ENCODE data around the gene KIF5C. TPM values are rescaled to one million over a fixed set of nuclear protein-coding genes. Genes with fewer than 3 reads are reported as not detected.

Gene KIF5C
- total and polyA plus RNA-seq, 2 donors (not counting 1 experiment from before 2014, with no cell fraction given), result 0.09 to 0.17 TPM

GRCh38 chr2:149039213-149039724, 164.2 kb downstream of the KIF5C start:
- Histone ChIP-seq H3K9me3 (ENCODE audit: control insufficient read depth, insufficient read depth, low read depth, low read length) (no peaks in the 10 kb centered on the region), H3K79me2 (ENCODE audit: control insufficient read depth, insufficient read depth, low read length) (no peaks in the 10 kb centered on the region), H3K4me3 (replicated peaks in 1 of 4; ENCODE audit: control extremely low read depth in 1 of 4, insufficient read depth in 1 of 4, low read depth in 3 of 4, low read length in 4 of 4) (peak overlapping the region in 1 of 4 experiments; percentile 7), H3K4me2 (ENCODE audit: extremely low read depth, insufficient read depth, low read length) (no peak overlapping the region), H3K9ac (ENCODE audit: insufficient read depth, low read length) (no peak overlapping the region), H3K36me3 (ENCODE audit: control insufficient read depth, insufficient read depth, low read length) (no peaks in the 10 kb centered on the region), H3K27me3 (ENCODE audit: control insufficient read depth, insufficient read depth, low read length) (peaks cover 29% of the 10 kb centered on the region), H3K27ac (ENCODE audit: insufficient read depth, low read length) (no peak overlapping the region), H2AFZ (ENCODE audit: low read length) (no peak overlapping the region), H4K20me1 (ENCODE audit: control insufficient read depth, extremely low read depth, insufficient read depth, low read length) (no peaks in the 10 kb centered on the region), H3K4me1 (ENCODE audit: control insufficient read depth, extremely low read depth, insufficient read depth, low read length) (no peaks in the 10 kb centered on the region)
- no peak for DNase-seq (ENCODE audit: low read depth in 2 of 2)
- TF ChIP-seq EZH2 (IDR thresholded peaks at IDR 0.05; ENCODE audit: low read length, missing control alignments) (no peak), CTCF (conservative IDR thresholded peaks at IDR 0.05 in 1 of 2, IDR thresholded peaks at IDR 0.05 in 1 of 2; ENCODE audit: low read depth in 1 of 2, low read length in 2 of 2) (no peak)

- H3K9me3 ChIP-seq (ENCODE audit: control insufficient read depth, insufficient read depth, low read depth, low read length), result no peaks in the 10 kb centered on the region
- no peak for DNase-seq (ENCODE audit: low read depth in 2 of 2)
- H3K4me3 ChIP-seq (replicated peaks in 1 of 4; ENCODE audit: control extremely low read depth in 1 of 4, insufficient read depth in 1 of 4, low read depth in 3 of 4, low read length in 4 of 4), result no peak overlapping the region
- H3K9ac ChIP-seq (ENCODE audit: insufficient read depth, low read length), result no peak overlapping the region
- no peak overlapping the region for H3K4me2 ChIP-seq (ENCODE audit: extremely low read depth, insufficient read depth, low read length)
- peaks cover 23% of the 10 kb centered on the region for H3K27me3 ChIP-seq (ENCODE audit: control insufficient read depth, insufficient read depth, low read length)
- H4K20me1 ChIP-seq (ENCODE audit: control insufficient read depth, extremely low read depth, insufficient read depth, low read length), result no peaks in the 10 kb centered on the region
- H3K36me3 ChIP-seq (ENCODE audit: control insufficient read depth, insufficient read depth, low read length), result no peaks in the 10 kb centered on the region
- H3K4me1 ChIP-seq (ENCODE audit: control insufficient read depth, extremely low read depth, insufficient read depth, low read length), result no peaks in the 10 kb centered on the region
- H3K79me2 ChIP-seq (ENCODE audit: control insufficient read depth, insufficient read depth, low read length), result no peaks in the 10 kb centered on the region
- TF ChIP-seq EZH2 (IDR thresholded peaks at IDR 0.05; ENCODE audit: low read length, missing control alignments) (no peak), CTCF (conservative IDR thresholded peaks at IDR 0.05 in 1 of 2, IDR thresholded peaks at IDR 0.05 in 1 of 2; ENCODE audit: low read depth in 1 of 2, low read length in 2 of 2) (peak; percentile 21 to 40)
- H3K27ac ChIP-seq (ENCODE audit: insufficient read depth, low read length), result no peak overlapping the region
- H2AFZ ChIP-seq (ENCODE audit: low read length), result no peak overlapping the region
These were observed 165.4 kb downstream of the KIF5C start for GRCh38 chr2:149040451-149040850.

GRCh38 chr2:149041482-149041881, 166.5 kb downstream of the KIF5C start:
- no peaks in the 10 kb centered on the region for H3K79me2 ChIP-seq (ENCODE audit: control insufficient read depth, insufficient read depth, low read length)
- no peak overlapping the region for H3K9ac ChIP-seq (ENCODE audit: insufficient read depth, low read length)

More at GRCh38 chr2:149041482-149041881, 166.5 kb downstream of the KIF5C start:
- H3K4me3 ChIP-seq (replicated peaks in 1 of 4; ENCODE audit: control extremely low read depth in 1 of 4, insufficient read depth in 1 of 4, low read depth in 3 of 4, low read length in 4 of 4), result no peak overlapping the region
- TF ChIP-seq CTCF (conservative IDR thresholded peaks at IDR 0.05 in 1 of 2, IDR thresholded peaks at IDR 0.05 in 1 of 2; ENCODE audit: low read depth in 1 of 2, low read length in 2 of 2), result no peak
- no peak overlapping the region for H3K4me2 ChIP-seq (ENCODE audit: extremely low read depth, insufficient read depth, low read length)
- H3K36me3 ChIP-seq (ENCODE audit: control insufficient read depth, insufficient read depth, low read length), result no peaks in the 10 kb centered on the region
- no peaks in the 10 kb centered on the region for H4K20me1 ChIP-seq (ENCODE audit: control insufficient read depth, extremely low read depth, insufficient read depth, low read length)
- peaks cover 23% of the 10 kb centered on the region for H3K27me3 ChIP-seq (ENCODE audit: control insufficient read depth, insufficient read depth, low read length)
- no peak overlapping the region for H2AFZ ChIP-seq (ENCODE audit: low read length)
- H3K27ac ChIP-seq (ENCODE audit: insufficient read depth, low read length), result no peak overlapping the region
- no peaks in the 10 kb centered on the region for H3K9me3 ChIP-seq (ENCODE audit: control insufficient read depth, insufficient read depth, low read depth, low read length)
- H3K4me1 ChIP-seq (ENCODE audit: control insufficient read depth, extremely low read depth, insufficient read depth, low read length), result no peaks in the 10 kb centered on the region
- DNase-seq (ENCODE audit: low read depth in 2 of 2), result no peak

All from fibroblast of lung (primary cell).